ENCODE results near the gene CDHR3.
"Not testable (repeated sequence)": the region's sequence is repeated elsewhere in the genome, so short reads cannot be mapped to it uniquely, and the experiment has no call there.

The CDHR3 gene

GRCh38 chr7:105952917-105953595, 10.0 kb upstream of the CDHR3 start:
- Mint-ChIP-seq H3K9me3 (peaks cover 28% of the 10 kb centered on the region), H3K36me3 (ENCODE audit: low read depth) (peaks cover 7% of the 10 kb centered on the region), H3K27ac (no peak overlapping the region), H3K4me1 (no peaks in the 10 kb centered on the region), H3K4me3 (no peak overlapping the region), H3K27me3 (ENCODE audit: low read depth, poor library complexity) (peaks cover 6% of the 10 kb centered on the region)
- TF ChIP-seq CTCF (IDR thresholded peaks at IDR 0.05) = no peak
- DNase-seq = no peak

GRCh38 chr7:105954711-105955110, 8.4 kb upstream of the CDHR3 start:
- H3K9me3 Mint-ChIP-seq = peaks cover 24% of the 10 kb centered on the region

GRCh38 chr7:105955651-105956466, 7.2 kb upstream of the CDHR3 start:
- H3K4me1 Mint-ChIP-seq; H3K4me3 Mint-ChIP-seq; H3K27me3 Mint-ChIP-seq (ENCODE audit: low read depth, poor library complexity); DNase-seq; H3K27ac Mint-ChIP-seq; H3K36me3 Mint-ChIP-seq (ENCODE audit: low read depth): not testable (repeated sequence)
- H3K9me3 Mint-ChIP-seq = peaks cover 15% of the 10 kb centered on the region

More at GRCh38 chr7:105954711-105955110, 8.4 kb upstream of the CDHR3 start:
- Mint-ChIP-seq H3K4me3 (no peak overlapping the region), H3K4me1 (no peaks in the 10 kb centered on the region), H3K27me3 (ENCODE audit: low read depth, poor library complexity) (peaks cover 6% of the 10 kb centered on the region), H3K36me3 (ENCODE audit: low read depth) (peaks cover 7% of the 10 kb centered on the region), H3K27ac (no peak overlapping the region)
- no peak for DNase-seq
- no peak for TF ChIP-seq CTCF (IDR thresholded peaks at IDR 0.05)

- Mint-ChIP-seq H3K36me3 (ENCODE audit: low read depth) (no peaks in the 10 kb centered on the region), H3K4me3 (no peak overlapping the region), H3K27me3 (ENCODE audit: low read depth, poor library complexity) (peaks cover 5% of the 10 kb centered on the region), H3K27ac (no peak overlapping the region), H3K4me1 (peaks cover 26% of the 10 kb centered on the region), H3K9me3 (peaks cover 3% of the 10 kb centered on the region)
- no peak for DNase-seq
- TF ChIP-seq CTCF (IDR thresholded peaks at IDR 0.05) = no peak
These were observed 5.1 kb upstream of the CDHR3 start for GRCh38 chr7:105958012-105958411.

GRCh38 chr7:105962353-105962752, 711 bp upstream of the CDHR3 start:
- H3K4me3 Mint-ChIP-seq = no peak overlapping the region
- peaks cover 32% of the 10 kb centered on the region for H3K4me1 Mint-ChIP-seq
- H3K27me3 Mint-ChIP-seq (ENCODE audit: low read depth, poor library complexity) = peaks cover 5% of the 10 kb centered on the region
- H3K36me3 Mint-ChIP-seq (ENCODE audit: low read depth) = no peaks in the 10 kb centered on the region
- DNase-seq = no peak
- H3K27ac Mint-ChIP-seq = peak overlapping the region; percentile 6
- TF ChIP-seq CTCF (IDR thresholded peaks at IDR 0.05) = no peak
- H3K9me3 Mint-ChIP-seq = no peaks in the 10 kb centered on the region

- peaks cover 6% of the 10 kb centered on the region for H3K4me1 Mint-ChIP-seq
These were observed 8.8 kb downstream of the CDHR3 start for GRCh38 chr7:105971845-105972244.

More at GRCh38 chr7:105971845-105972244, 8.8 kb downstream of the CDHR3 start:
- Mint-ChIP-seq H3K36me3 (ENCODE audit: low read depth) (no peaks in the 10 kb centered on the region), H3K4me3 (no peak overlapping the region), H3K27me3 (ENCODE audit: low read depth, poor library complexity) (peaks cover 17% of the 10 kb centered on the region), H3K9me3 (no peaks in the 10 kb centered on the region), H3K27ac (no peak overlapping the region)
- DNase-seq = no peak
- no peak for TF ChIP-seq CTCF (IDR thresholded peaks at IDR 0.05)
